Activated T-helper 2 cell treated with anti-CD3 and anti-CD28 coated beads, Interferon-gamma antibody, Interleukin-2, Interleukin-4, amounts not matched to agents 10 μg/mL and 5 μg/mL and 100 μg/mL, durations not matched to agents 14 hours and 24 hours and 36 hours (primary cell): ENCODE results near the gene KCNJ16. TPM values are rescaled to one million over a fixed set of nuclear protein-coding genes. Genes with fewer than 3 reads are reported as not detected.

Experiments
- DNase-seq: peaks from one replicate; pipeline ENCODE4 v3.0.0; 2021; ENCODE audit warnings: low spot score
- H3K27ac Mint-ChIP-seq: one replicate; pipeline ENCODE4 v1.8.0; 2021; ENCODE audit warnings: mixed read lengths
- H3K27me3 Mint-ChIP-seq: one replicate; pipeline ENCODE4 v1.8.0; 2021; ENCODE audit warnings: low read depth, mixed read lengths
- H3K36me3 Mint-ChIP-seq: one replicate; pipeline ENCODE4 v1.8.0; 2021; ENCODE audit warnings: low read depth, mixed read lengths
- H3K4me1 Mint-ChIP-seq: one replicate; pipeline ENCODE4 v1.8.0; 2021; ENCODE audit warnings: low read depth, mixed read lengths
- H3K4me3 Mint-ChIP-seq: one replicate; pipeline ENCODE4 v1.8.0; 2021; ENCODE audit warnings: low read depth, mild to moderate bottlenecking, moderate library complexity, mixed read lengths
- H3K9me3 Mint-ChIP-seq: one replicate; pipeline ENCODE4 v1.8.0; 2021; ENCODE audit warnings: mixed read lengths
- intact Hi-C: fragments of 100-400 bp; cut with micrococcal nuclease; formaldehyde crosslinking; loops from one replicate; pipeline ENCODE4 v1.15.1; 2023
- total RNA-seq: library from RNA; stranded (reverse); gene quantifications from 2 replicates; pipeline ENCODE4 v1.2.3, GENCODE V29; 2022

KCNJ16 gene
- total RNA-seq, 1 donor from 2014 or later = not detected

- Mint-ChIP-seq H3K4me3 (no peak overlapping the region), H3K36me3 (no peaks in the 10 kb centered on the region), H3K9me3 (no peaks in the 10 kb centered on the region), H3K4me1 (no peaks in the 10 kb centered on the region), H3K27ac (no peak overlapping the region), H3K27me3 (peaks cover 5% of the 10 kb centered on the region)
- DNase-seq = no peak
- intact Hi-C loops = no loop called here
Measured at GRCh38 chr17:70073310-70073709, 1.7 kb upstream of the KCNJ16 start.

- no peak for DNase-seq
- Mint-ChIP-seq H3K36me3 (no peaks in the 10 kb centered on the region), H3K9me3 (no peaks in the 10 kb centered on the region), H3K27ac (no peak overlapping the region), H3K4me3 (no peak overlapping the region), H3K4me1 (no peaks in the 10 kb centered on the region), H3K27me3 (peaks cover 5% of the 10 kb centered on the region)
- intact Hi-C loops = no loop called here
Measured at GRCh38 chr17:70073799-70074198, 1.2 kb upstream of the KCNJ16 start.

GRCh38 chr17:70074236-70074830 is 692 bp upstream of the KCNJ16 start:
- no peak overlapping the region for H3K27ac Mint-ChIP-seq
- intact Hi-C loops = no loop called here
- no peaks in the 10 kb centered on the region for H3K4me1 Mint-ChIP-seq
- H3K36me3 Mint-ChIP-seq = no peaks in the 10 kb centered on the region
- H3K4me3 Mint-ChIP-seq = no peak overlapping the region
- H3K9me3 Mint-ChIP-seq = no peaks in the 10 kb centered on the region
- H3K27me3 Mint-ChIP-seq = peaks cover 5% of the 10 kb centered on the region
- DNase-seq = no peak

- H3K9me3 Mint-ChIP-seq = no peaks in the 10 kb centered on the region
- H3K4me3 Mint-ChIP-seq = no peak overlapping the region
- H3K27me3 Mint-ChIP-seq = peaks cover 2% of the 10 kb centered on the region
- H3K4me1 Mint-ChIP-seq = no peaks in the 10 kb centered on the region
- DNase-seq = no peak
- H3K27ac Mint-ChIP-seq = no peak overlapping the region
- intact Hi-C loops = no loop called here
- no peaks in the 10 kb centered on the region for H3K36me3 Mint-ChIP-seq
Measured at GRCh38 chr17:70076189-70076588, 1.2 kb downstream of the KCNJ16 start.

GRCh38 chr17:70076831-70077230 is 1.8 kb downstream of the KCNJ16 start:
- no peak for DNase-seq
- Mint-ChIP-seq H3K4me1 (no peaks in the 10 kb centered on the region), H3K36me3 (no peaks in the 10 kb centered on the region), H3K27me3 (peaks cover 2% of the 10 kb centered on the region), H3K4me3 (no peak overlapping the region), H3K27ac (no peak overlapping the region), H3K9me3 (no peaks in the 10 kb centered on the region)
- intact Hi-C loops = no loop called here

- no peaks in the 10 kb centered on the region for H3K9me3 Mint-ChIP-seq
- no peak overlapping the region for H3K4me3 Mint-ChIP-seq
- H3K4me1 Mint-ChIP-seq = no peaks in the 10 kb centered on the region
- H3K27me3 Mint-ChIP-seq = peaks cover under 1% of the 10 kb centered on the region
- H3K36me3 Mint-ChIP-seq = no peaks in the 10 kb centered on the region
- intact Hi-C loops = no loop called here
- no peak for DNase-seq
- no peak overlapping the region for H3K27ac Mint-ChIP-seq
Measured at GRCh38 chr17:70078549-70078948, 3.5 kb downstream of the KCNJ16 start.

- no peak for DNase-seq
- H3K27ac Mint-ChIP-seq = no peak overlapping the region
- H3K27me3 Mint-ChIP-seq = no peaks in the 10 kb centered on the region
- intact Hi-C loops = no loop called here
- no peaks in the 10 kb centered on the region for H3K9me3 Mint-ChIP-seq
- H3K36me3 Mint-ChIP-seq = no peaks in the 10 kb centered on the region
- no peak overlapping the region for H3K4me3 Mint-ChIP-seq
- H3K4me1 Mint-ChIP-seq = no peaks in the 10 kb centered on the region
Measured at GRCh38 chr17:70078994-70079531, 4.0 kb downstream of the KCNJ16 start.

GRCh38 chr17:70080541-70081347 is 5.7 kb downstream of the KCNJ16 start:
- Mint-ChIP-seq H3K4me3 (no peak overlapping the region), H3K36me3 (no peaks in the 10 kb centered on the region), H3K27me3 (no peaks in the 10 kb centered on the region), H3K4me1 (no peaks in the 10 kb centered on the region), H3K9me3 (no peaks in the 10 kb centered on the region), H3K27ac (no peak overlapping the region)
- DNase-seq = no peak
- intact Hi-C loops = no loop called here

GRCh38 chr17:70081885-70082284 is 6.9 kb downstream of the KCNJ16 start:
- Mint-ChIP-seq H3K4me3 (no peak overlapping the region), H3K27ac (no peak overlapping the region), H3K27me3 (no peaks in the 10 kb centered on the region), H3K4me1 (no peaks in the 10 kb centered on the region), H3K9me3 (no peaks in the 10 kb centered on the region), H3K36me3 (no peaks in the 10 kb centered on the region)
- intact Hi-C loops = no loop called here
- no peak for DNase-seq

GRCh38 chr17:70084476-70084875 is 9.5 kb downstream of the KCNJ16 start:
- Mint-ChIP-seq H3K27ac (no peak overlapping the region), H3K9me3 (no peaks in the 10 kb centered on the region), H3K27me3 (no peaks in the 10 kb centered on the region), H3K36me3 (no peaks in the 10 kb centered on the region), H3K4me1 (no peaks in the 10 kb centered on the region), H3K4me3 (no peak overlapping the region)
- intact Hi-C loops = no loop called here
- DNase-seq = no peak

- peaks cover 3% of the 10 kb centered on the region for H3K36me3 Mint-ChIP-seq
- no peaks in the 10 kb centered on the region for H3K27me3 Mint-ChIP-seq
- peaks cover 7% of the 10 kb centered on the region for H3K9me3 Mint-ChIP-seq
- DNase-seq = no peak
- peaks cover 6% of the 10 kb centered on the region for H3K4me1 Mint-ChIP-seq
- intact Hi-C loops = no loop called here
- H3K4me3 Mint-ChIP-seq = no peak overlapping the region
- H3K27ac Mint-ChIP-seq = no peak overlapping the region
Measured at GRCh38 chr17:70086516-70086915, 11.5 kb downstream of the KCNJ16 start.

GRCh38 chr17:70089513-70090148 is 14.6 kb downstream of the KCNJ16 start:
- intact Hi-C loops = loop anchor here (5.0 kb wide), 1 partner anchor 48 kb away; no protein-coding TSS in a partner anchor
- H3K27ac Mint-ChIP-seq = no peak overlapping the region
- DNase-seq = no peak
- H3K4me3 Mint-ChIP-seq = no peak overlapping the region
- H3K4me1 Mint-ChIP-seq = peaks cover 8% of the 10 kb centered on the region
- H3K9me3 Mint-ChIP-seq = peaks cover 7% of the 10 kb centered on the region
- H3K27me3 Mint-ChIP-seq = no peaks in the 10 kb centered on the region
- H3K36me3 Mint-ChIP-seq = peaks cover 3% of the 10 kb centered on the region
